Stimulated activated CD8-positive, alpha-beta memory T cell treated with anti-CD3 and anti-CD28 coated beads, Interleukin-12 subunit alpha, Interleukin-12 subunit beta, amount 100 ng/mL, for 24 hours (primary cell): ENCODE measurements around the gene TNFRSF12A.
"Not testable (repeated sequence)": the region's sequence is repeated elsewhere in the genome, so short reads cannot be mapped to it uniquely, and the experiment has no call there.

Experiments
- DNase-seq: peaks from one replicate; pipeline ENCODE4 v3.0.0-alpha.2; 2020; ENCODE audit errors: extremely low read depth

The TNFRSF12A gene

DNA sequence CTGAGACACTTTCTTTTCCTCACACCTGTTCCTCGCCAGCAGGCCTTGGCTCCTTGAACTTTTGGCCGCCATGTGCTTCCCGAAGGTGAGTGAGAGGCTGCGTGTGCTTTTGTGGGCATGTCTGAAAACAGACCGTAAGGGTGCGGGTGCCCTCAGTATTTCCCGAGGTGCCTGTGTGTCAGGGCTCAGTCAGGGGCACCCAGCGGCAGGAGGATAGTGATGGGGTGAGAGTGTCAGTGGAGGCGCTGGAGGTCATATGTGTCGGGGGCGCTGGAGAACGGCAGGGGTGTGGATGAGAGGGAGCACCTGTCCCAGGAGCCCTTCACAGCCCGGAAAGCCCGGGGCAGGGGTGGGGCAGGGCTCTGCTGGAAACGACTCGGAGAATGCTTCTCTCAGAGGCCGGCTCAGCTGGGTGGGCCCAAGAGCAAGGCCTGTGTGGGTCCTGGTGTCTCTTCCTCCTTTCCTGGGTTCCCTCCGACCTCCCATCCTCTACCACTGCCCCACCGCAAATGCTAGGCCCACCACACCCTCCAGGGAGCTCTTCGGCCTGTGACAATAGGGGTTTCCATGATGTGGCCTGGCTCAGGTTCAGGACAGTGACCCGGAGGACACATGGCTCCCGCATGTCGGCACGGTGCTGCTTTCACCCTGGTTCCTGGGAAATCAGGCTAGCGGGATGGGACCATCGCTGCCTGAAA, 45.7 kb downstream of the TNFRSF12A start:
- no peak for DNase-seq

DNA sequence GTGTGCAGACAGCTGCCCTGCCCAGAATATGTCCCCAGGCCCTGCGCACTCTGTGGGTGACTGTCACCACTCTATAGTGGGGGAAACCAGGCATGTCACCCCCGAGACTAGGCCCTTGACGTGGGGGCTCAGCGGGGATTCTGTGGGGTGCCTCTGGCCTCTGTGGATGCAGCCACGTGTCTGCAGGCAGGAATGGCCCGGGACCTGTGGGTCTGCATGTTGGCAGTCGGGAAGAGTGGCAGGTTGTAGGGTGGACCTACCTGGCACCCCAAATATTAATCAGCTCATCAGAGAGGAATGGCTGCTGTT, 46.2 kb downstream of the TNFRSF12A start:
- no peak for DNase-seq

DNA sequence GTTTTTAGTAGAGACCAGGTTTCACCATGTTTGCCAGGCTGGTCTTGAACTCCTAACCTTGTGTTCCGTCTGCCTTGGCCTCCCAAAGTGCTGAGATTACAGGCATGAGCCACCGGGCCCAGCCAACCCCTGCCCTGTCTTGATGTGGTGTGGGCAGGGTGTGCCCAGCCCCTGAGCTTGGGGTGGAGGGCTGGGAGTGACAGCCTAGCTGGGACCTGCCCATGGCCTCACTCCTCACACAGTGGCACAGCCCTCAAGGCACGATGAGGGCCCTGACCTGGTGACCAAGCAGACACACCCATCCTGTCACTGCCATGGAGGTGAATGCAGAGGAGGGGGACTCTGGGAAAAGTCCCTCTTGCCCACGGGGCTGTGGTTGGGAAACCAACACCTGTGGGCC, 48.3 kb downstream of the TNFRSF12A start:
- no peak for DNase-seq

DNA sequence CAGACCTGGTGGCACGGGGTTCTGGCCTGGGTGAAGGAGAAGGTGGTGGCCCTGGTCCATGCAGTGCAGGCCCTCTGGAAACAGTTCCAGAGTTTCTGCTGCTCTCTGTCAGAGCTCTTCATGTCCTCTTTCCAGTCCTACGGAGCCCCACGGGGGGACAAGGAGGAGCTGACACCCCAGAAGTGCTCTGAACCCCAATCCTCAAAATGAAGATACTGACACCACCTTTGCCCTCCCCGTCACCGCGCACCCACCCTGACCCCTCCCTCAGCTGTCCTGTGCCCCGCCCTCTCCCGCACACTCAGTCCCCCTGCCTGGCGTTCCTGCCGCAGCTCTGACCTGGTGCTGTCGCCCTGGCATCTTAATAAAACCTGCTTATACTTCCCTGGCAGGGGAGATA, 49.0 kb downstream of the TNFRSF12A start:
- DNase-seq = not testable (repeated sequence)

DNA sequence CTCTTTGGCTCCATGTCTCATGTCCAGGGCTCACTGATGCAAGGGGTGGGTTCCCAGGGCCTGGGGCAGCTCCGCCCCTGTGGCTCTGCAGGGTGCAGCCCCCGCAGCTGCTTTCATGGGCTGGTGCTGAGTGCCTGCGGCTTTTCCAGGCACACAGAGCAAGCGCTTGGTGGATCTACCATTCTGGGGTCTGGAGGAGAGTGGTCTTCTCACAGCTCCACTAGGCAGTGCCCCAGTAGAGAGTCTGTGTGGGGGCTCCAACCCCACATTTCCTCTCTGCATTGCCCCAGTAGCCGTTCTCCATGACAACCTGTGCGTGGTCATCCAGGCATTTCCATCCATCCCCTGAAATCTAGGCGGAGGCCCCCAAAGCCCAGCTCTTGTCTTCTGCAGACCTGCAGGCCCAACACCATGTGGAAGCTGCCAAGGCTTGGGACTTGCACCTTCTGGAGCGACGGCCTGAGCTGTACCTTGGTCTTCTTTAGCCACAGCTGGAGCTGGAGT, 50.5 kb downstream of the TNFRSF12A start:
- DNase-seq = no peak

DNA sequence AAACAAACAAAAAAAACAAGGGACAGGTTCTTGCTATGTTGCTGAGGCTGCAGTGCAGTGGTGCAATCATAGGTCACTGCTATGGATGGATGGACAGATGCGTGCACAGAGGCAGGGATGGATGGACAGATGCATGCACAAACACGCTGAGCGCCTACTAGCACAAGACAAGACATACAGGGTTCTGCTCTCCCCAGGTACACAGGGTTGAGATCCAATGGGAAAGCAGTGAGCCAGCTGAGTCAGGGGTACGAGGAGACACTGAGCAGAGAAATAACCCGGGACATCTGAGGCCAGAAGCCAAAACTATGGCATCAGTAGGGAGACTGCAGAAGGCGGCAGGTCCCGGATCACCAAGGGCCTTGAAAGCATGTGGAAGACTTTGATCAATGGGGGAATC, 51.5 kb downstream of the TNFRSF12A start:
- no peak for DNase-seq
